Forelimb muscle (tissue), 1 donor: Measurements from ENCODE around the gene ADAMTS12. TPM values are rescaled to one million over a fixed set of nuclear protein-coding genes. Genes with fewer than 3 reads are reported as not detected.
"Not testable (repeated sequence)": the region's sequence is repeated elsewhere in the genome, so short reads cannot be mapped to it uniquely, and the experiment has no call there.

Source experiments
- DNase-seq: peaks from one replicate; pipeline ENCODE4 v3.0.0-alpha.2; 2013; ENCODE audit warnings: low read depth
- polyA plus RNA-seq: library from polyadenylated mRNA; unstranded; fragments of 120-200 nt; gene quantifications from one replicate; pipeline ENCODE4 v1.2.1, GENCODE V29; 2013; ENCODE audit not compliant: insufficient read length

Gene ADAMTS12
- polyA plus RNA-seq, 1 donor, result 16.8 TPM

DNA sequence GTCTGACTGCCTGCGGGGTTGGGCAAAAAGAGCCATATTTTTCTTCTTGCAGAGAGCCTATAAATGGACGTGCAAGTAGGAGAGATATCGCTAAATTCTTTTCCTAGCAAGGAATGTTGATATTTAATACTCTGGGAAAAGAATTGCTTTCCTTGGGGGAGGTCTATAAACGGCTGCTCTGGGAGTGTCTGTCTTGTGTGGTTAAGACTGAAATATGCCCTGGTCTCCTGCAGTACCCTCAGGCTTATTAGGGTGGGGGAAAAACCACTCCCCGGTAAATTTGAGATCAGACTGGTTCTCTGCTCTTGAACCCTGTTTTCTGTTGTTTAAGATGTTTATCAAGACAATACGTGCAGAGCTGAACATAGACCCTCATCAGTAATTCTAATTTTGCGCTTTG lies 14.5 kb upstream of the ADAMTS12 start:
- DNase-seq, result not testable (repeated sequence)

DNA sequence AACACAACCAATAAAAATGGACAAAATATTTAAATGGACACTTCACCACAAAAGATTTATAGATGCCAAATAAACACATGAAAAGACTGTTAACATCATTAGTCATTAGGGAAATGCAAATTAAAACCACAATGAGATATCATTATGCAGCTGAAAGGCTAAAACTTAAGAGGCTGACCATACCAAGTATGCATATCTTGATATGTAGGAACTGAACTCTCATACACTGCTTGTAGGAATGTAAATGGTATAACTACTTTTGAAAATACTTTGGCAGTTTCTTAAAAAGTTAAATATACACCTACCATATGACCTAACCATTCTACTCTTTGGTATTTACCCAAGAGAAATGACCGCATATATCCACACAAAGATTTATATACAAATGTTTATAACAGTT lies 13.6 kb upstream of the ADAMTS12 start:
- no peak for DNase-seq

DNA sequence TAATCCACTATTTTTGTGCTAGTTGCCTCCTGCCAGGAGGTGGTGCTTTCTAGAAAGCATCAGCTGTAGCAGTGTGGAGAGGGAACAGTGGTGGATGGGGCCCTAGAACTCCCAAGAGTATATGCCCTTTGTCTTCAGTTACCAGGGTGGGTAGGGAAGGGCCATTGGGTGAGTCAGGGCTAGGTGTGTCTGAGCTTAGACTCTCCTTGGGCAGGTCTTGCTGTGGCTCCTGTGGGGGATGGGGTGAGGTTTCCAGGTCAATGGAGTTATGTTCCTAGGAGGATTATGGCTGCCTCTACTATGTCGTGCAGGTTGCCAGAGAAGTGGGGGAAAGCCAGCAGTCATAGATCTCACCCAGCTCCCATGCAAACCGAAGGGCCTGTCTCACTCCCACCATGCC lies 11.3 kb upstream of the ADAMTS12 start:
- DNase-seq, result no peak

DNA sequence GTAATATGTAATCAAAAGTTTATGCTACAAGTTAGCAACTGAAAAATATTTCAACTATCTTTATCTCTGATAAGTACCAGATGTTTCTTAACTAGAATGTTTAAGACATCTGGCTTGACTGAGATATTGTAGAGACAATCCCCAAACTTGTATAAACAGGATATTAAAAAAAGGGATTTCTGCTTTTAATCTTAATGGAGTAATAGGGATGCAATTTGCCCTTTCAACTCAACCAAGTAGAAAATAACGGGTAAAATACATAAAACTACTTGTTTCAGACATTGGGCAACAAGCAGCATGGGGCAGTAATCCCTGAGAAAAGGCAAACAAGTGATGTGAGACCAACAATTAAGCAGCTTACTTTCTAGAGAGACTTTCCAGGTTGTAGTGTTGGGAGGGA lies 9.4 kb upstream of the ADAMTS12 start:
- no peak for DNase-seq

DNA sequence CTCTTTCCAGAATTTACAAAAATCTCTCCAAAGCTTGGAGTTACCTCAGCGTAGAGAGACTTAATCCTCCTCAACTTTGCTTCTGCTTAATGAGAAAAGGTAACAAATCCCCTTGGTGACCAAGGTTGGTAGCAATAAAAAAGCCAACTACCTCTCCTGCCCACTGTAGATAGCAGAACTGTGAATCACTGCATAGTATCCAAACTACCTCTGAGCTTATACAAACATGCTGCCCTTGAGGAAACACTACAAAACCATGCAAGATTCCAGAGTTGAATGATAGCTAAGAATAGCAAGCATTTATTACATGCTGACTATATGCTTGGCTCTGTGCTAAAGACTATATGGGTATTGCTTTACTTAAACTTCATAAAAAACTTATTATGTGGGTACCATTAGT lies 2.8 kb upstream of the ADAMTS12 start:
- no peak for DNase-seq

DNA sequence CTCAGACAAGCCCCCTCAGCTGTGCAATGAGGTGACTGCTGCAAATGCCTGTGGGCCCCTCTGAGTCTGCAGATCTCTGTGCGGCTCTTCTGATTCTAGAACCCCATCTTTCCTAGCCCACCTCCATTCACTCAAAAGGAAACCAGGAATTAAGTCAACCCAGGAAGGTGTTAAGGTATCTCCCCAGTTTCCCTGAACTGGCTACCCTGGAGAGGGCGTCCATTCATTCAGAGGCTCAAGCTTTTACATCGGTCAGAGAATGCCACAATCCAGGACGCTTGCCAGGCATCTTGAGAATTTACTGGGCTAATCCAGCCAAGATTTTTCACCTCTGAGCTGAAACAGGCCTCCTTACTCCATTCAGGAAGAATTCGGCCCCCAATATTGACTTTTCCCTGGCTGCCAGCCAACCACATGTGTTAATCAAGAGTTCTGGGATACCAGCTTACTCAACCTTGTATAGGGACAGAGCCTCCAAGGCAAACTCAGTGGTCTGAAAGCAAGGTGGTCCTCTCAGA lies 889 bp upstream of the ADAMTS12 start:
- DNase-seq, result no peak

DNA sequence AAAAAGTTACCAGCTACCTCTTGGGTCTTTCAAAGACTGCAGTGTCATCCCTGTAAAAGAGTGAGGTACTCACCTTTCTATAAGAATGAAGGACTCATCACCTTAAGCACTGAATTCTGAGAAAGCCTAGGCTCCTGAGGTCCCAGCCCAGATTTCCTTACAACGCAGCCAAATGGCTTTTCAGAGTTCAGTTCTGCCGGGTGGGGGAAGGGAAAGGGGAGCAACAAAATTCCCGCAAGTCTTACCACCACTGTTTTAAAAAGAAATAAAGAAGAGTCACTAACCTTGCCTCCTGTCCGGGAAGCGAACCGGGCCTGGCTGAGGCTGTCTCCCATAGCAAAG lies 373 bp downstream of the ADAMTS12 start:
- no peak for DNase-seq

DNA sequence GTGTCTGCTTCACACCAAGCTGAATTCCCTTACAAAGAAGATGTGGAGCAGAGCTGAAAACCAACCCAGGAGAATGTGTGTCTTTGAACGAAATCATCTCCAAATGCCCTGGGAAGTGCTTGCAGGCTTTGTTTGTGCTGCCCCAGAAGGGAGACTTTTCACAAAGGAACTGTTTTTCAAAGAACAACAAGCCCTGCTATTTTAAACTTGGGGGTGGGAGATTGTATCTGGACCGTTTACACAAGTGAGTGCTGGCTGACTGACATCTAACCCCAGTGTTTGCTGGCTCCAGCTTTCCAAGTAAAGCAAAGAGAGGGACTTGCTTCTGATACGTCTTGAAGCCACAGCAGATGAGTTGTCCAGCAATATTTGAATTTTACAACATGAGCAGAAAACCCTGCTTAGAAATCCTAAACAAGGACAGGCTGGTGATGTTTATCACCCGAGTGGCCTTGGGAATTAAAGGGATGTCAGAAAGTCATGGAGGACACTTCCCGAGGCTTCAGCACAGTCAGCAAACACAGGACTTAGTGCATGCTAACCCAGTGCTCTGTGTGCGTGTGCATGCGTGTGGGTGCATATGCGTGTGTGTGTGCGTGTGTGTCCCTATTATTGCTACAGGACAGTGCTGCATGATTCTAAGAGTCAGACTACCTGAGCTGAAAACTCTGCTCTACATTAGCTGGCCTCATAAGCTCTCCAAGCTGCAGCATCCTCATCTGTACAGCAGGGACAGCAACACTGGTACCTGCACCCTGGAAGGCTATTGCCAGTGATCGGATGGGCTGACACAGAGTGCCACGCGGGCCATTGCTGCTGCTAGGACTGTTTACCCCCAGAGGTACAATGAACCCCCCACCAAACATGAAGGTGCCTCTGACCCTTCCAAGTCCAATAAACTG lies 1.4 kb downstream of the ADAMTS12 start:
- no peak for DNase-seq

DNA sequence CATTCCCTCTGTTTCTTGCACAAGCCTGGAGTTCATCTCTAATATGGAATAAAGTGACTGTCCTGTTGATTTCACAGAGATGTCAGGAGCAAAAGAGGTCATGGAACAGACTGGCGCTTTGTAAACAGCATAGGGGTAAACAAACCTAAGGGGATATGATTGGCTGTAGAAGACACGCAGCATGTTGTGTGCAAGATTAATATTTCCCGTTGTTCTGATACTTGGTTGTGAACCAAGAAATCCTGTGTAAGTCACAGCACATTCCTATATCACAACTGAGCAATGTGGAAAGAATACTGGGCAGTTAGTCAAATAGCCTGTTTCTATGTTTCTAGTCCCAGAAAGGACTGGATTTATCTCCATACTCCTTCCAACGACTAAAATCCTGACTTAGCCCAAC lies 3.2 kb downstream of the ADAMTS12 start:
- peak; percentile 65 for DNase-seq

DNA sequence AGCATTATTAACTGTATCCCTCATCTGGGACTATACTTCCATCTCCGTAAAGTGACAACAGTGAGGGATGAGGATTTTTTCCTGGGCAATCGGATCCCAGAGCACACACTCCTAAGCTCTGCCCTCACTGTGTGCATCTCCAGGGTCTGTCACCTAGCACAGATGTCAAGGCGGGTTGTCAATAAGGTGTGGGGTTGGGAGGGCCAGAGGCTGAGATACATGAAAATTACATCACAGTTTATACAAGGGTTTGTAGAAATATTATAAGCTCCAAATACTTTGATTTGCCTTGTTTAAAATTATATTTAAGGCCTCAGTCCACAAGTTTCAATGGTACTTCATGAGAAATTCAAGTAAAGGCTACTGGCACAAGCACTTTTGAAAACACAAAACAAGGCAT lies 4.5 kb downstream of the ADAMTS12 start:
- DNase-seq, result no peak

DNA sequence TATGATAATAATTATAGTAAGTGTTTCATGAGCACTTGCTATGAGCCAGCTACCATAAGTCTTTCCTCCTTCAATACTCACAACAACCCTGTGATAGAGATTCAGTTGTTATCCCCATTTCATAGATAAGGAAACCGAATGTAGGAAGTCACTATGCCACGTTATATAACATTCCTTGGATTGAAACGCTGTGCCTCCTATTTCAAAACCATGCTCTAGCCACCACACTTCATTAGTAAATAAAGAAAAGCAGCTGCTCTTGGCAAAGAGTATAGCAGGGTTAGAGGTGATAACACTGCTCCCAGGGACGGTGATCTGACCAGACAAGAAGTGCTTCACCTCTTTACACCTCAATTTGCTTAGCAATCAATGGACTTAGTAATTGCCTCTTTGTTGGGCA lies 5.5 kb downstream of the ADAMTS12 start:
- DNase-seq, result no peak

DNA sequence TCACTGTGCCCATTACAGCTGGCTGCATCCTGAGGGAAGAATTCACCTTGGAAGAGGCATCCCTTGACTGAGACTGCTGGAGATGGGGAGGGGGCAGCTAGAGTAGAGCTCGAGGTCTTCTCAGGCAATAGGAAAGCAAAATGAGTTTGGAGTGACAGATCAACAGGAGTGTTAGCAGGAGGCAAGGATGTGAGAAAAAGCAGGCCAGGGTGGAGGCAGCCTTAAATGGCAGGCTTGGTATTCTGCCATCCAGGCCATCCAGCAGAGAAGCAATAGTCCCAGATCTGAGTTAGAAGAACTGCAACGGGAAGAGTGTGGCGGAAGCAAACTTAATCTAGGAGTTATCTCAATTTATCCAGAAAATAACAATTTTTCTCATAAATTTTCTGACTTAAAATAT lies 6.1 kb downstream of the ADAMTS12 start:
- no peak for DNase-seq

DNA sequence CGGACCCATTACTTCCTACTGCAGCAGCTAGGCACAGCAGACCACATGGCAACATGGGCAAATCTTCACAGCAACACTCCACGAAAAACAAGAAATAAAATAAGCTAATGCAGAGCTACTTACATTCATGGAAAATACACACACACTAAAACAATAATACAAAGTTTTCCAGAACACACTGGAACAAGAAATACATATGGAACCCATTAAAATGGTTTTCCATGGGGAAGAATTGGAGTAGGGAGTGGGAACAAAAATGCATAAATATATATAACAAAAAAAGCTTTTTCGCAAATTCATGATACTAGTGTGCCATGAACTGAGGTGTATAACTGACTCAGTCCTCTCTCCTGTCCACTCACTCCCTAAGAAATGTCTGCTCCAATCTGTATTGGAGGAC lies 8.3 kb downstream of the ADAMTS12 start:
- DNase-seq, result no peak

DNA sequence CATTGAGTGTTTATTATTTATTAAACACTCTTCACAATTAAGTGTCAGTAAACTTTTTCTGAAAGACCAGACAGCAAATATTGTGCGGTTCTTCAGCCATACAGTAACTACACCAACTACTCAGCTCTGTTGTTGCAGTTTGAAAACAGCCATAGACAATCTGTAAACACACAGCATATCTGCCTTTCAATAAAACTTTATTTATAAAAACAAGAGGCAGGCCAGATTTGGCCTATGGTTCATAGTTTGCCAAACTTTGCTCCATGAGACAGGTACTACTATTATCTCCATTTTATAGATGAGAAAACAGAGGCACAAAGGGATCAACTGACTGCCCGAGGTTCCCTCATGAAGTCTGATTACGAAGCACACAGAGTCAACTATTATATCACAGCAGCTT lies 11.5 kb downstream of the ADAMTS12 start:
- no peak for DNase-seq

DNA sequence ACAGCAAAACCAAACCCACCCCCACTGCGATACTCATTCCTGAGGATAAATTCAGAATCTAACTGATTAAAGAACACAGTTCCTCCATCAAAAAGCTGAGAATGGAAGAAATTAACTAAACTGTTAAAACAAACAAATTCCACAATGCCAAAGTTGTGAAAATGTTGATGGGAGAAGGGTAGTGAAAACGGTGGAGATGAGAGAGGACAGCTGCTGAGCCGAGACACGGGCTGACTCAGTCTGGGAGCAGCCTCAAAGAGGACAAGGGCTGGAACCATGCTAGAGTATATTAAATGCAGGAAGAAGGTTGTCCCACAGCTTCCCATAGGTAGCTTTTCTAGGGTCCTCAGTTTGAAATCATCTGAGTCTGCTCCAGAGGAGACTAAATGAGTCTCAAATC lies 14.3 kb downstream of the ADAMTS12 start:
- no peak for DNase-seq

DNA sequence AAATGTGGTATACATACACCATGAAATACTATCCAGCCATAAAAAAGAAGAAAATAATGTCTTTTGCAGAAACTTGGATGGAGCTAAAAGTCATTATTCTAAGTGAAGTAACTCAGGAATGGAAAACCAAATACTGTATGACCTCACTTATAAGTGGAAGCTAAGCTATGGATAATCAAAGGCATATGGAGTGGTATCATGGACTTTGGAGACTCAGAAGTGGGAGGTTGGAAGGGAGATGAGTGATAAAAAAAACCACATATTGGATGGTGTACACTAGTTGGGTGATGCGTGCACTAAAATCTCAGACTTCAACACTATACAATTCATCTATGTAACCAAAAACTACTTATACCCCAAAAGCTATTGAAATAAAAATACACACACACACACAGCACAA lies 24.5 kb downstream of the ADAMTS12 start:
- no peak for DNase-seq

DNA sequence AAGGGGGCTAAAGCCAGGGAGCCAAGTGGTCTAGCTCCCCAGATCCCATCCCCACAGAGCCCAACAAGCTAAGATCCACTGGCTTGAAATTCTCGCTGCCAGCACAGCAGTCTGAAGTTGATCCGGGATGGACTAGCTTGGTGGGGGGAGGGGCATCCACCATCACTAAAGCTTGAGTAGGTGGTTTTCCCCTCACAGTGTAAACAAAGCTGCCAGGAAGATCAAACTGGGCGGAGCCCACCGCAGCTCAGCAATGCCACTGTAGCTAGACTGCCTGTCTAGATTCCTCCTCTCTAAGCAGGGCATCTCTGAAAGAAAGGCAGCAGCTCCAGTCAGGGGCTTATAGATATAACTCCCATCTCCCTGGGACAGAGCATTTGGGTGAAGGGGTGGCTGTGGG lies 32.6 kb downstream of the ADAMTS12 start:
- DNase-seq, result not testable (repeated sequence)

DNA sequence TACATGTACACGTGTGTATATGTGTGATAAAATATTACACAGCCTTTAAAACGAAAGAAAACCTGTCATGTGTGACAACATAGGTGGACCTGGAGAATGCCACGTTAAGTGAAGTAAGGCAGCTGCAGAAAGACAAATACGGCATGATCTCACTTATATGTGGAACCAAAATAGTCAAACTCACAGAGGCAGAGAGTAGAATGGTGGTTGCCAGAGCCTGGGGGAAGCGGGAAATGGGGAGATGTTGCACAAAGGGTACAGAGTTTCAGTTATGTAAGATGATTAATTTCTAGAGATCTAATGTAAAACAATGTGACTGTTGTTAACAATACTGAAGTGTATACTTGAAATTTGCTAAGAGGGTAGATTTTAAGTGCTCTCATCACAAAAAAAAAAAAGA lies 34.8 kb downstream of the ADAMTS12 start:
- no peak for DNase-seq

DNA sequence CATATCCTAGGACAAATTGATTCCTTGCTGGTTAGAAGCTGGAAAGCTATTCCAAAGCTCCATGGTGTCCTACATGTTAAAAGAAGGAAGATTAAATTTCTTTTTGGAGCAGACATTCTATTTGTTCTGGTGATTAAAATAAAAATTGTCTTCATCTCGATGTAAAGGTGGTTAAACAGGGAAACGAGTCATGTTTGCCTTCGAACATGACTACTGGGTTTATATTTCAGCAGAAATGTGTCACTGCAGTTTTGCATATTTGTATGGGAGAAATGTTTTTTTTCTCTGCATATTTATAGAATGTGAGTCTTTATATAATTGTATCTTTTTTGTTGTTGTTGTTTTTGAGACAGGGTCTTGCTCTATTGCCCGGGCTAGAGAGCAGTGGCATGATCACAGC lies 36.4 kb downstream of the ADAMTS12 start:
- DNase-seq, result no peak

DNA sequence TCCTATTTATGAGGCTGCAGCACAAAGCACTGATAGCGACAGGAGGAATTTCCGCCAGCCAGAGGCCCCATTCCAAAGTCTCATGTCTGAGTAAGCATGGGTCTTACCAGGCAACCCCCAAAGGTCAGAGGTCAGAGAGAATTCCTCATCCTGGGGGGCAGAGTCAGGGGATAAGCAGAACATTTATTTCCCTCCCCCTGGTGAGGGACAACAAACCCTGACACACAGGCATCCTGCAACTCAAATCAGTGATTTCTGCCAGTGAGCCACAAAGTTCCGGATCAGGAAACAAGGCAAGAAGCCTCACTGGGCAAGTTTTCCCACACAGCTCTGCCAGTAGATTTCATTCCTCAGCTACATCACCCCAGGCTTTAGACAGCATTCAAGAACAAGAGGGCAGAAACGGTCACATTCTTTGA lies 37.0 kb downstream of the ADAMTS12 start:
- no peak for DNase-seq

DNA sequence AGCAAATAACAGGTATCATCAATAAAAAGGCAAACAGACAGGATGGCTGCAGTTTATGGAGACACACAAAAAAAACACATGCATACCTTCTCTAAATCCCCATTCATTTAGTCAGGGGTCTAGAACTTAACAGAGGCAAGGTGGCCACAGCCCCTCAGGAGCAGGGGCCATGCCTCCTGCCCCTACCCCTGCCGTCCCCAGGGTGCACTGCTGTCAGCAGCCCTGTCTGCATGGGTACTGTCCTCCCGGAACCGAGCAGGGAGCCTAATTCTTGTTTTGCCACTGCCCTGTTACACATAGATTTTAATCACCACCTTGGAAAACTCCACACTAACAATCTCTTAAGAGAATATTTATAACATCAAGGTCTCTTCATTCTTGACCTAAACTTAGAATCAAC lies 39.0 kb downstream of the ADAMTS12 start:
- no peak for DNase-seq

DNA sequence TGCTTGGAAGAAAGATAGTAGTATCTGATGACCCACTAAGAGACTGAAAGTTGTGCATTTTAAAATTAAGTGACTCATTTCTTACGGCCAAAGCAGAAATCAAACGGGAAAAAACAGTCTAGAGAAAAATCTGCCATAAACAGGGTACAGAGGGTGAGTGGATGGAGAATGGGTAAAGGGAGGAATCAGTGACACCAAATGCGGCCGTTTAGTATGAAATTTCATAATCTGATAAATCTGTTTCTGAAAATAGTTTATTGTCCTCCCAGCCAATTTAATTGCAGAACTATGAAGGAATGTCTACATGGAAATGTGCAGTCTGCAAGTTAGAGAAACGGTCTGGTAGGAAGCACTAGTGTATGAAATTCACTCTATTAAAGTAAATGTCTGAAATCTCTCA lies 39.5 kb downstream of the ADAMTS12 start:
- DNase-seq, result peak; percentile 14

DNA sequence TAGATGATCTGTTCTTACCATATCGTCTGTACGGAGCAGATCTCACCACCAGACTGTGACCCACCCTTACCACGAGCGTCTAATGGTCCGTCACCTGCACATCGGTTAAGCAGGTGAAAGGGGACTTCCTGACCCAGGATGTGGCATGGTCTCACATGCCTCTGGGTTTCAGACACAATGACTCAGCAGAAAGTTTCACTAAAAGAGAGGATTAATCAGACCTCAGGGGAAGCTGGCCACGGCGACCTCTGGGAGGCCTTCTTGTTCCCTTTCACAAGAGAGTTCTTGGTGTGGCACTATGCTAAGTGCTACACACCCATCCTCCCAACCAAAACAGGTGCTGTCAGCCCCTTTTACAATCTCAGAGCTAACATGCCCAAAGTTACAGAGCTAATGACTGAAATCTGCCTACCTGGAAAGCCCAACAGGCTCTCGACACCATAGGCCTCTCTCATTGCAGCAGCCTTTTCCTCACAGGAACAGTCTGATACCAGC lies 41.6 kb downstream of the ADAMTS12 start:
- no peak for DNase-seq

DNA sequence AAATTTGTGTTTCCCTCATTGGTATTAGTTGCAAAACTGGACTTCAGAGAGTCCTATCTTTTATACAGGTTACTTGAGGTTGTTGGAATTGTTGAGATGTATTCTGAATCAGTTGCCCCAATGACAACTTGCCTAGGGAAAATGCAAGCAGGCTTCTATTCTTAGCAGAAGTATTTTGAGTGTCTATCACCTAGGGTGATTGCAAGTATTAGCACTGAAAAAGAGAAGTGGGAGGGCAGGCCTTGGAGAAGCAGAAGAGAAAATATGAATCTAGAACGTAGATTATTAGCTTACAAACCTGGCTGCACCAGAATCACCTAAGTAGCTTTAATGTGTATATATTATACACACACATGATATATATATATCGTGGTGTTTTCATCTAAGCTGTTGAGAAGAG lies 43.2 kb downstream of the ADAMTS12 start:
- DNase-seq, result no peak
